ENCODE results near the gene ATF2. TPM values are rescaled to one million over a fixed set of nuclear protein-coding genes. Genes with fewer than 3 reads are reported as not detected.

ATF2 gene
- total RNA-seq, 4 donors from 2014 or later = 36.5 to 48.6 (median 43.5) TPM

GRCh38 chr2:175136334-175137215 lies 31.4 kb downstream of the ATF2 start:
- Histone ChIP-seq H3K4me1 (peaks cover 7 to 31% (median 16%) of the 10 kb centered on the region in 4 donors), H3K4me3 (no peak overlapping the region), H3K36me3 (peaks cover 4 to 16% (median 9%) of the 10 kb centered on the region in 4 donors), H3K27me3 (no peaks in the 10 kb centered on the region), H3K9me3 (no peaks in the 10 kb centered on the region), H3K27ac (replicated peaks in 1 of 4) (no peak overlapping the region)
- no peak for DNase-seq (ENCODE audit: extremely low spot score)
- TF ChIP-seq POLR2A (IDR thresholded peaks at IDR 0.05; ENCODE audit: low read depth) = no peak
- no peak for TF ChIP-seq EP300 (IDR thresholded peaks at IDR 0.05)
- no peak for TF ChIP-seq POLR2AphosphoS5 (IDR thresholded peaks at IDR 0.05)
- no peak for TF ChIP-seq CTCF (IDR thresholded peaks at IDR 0.05)
- intact Hi-C loops (cut with DNase I) = no loop called here

- no peak for DNase-seq (ENCODE audit: extremely low spot score)
- H3K36me3 ChIP-seq = peaks cover 4 to 16% (median 9%) of the 10 kb centered on the region in 4 donors
- 71% methylated on average over 2 of the region's 2 CpGs for WGBS
Measured at GRCh38 chr2:175135862-175136261, 32.1 kb downstream of the ATF2 start.

GRCh38 chr2:175135177-175135576 lies 32.8 kb downstream of the ATF2 start:
- no peak for TF ChIP-seq CTCF (IDR thresholded peaks at IDR 0.05)
- no peak for TF ChIP-seq EP300 (IDR thresholded peaks at IDR 0.05)
- TF ChIP-seq POLR2A (IDR thresholded peaks at IDR 0.05; ENCODE audit: low read depth) = no peak
- DNase-seq (ENCODE audit: extremely low spot score) = no peak

More at GRCh38 chr2:175135862-175136261, 32.1 kb downstream of the ATF2 start:
- Histone ChIP-seq H3K27me3 (no peaks in the 10 kb centered on the region), H3K4me1 (peaks cover 7 to 38% (median 22%) of the 10 kb centered on the region in 4 donors), H3K27ac (replicated peaks in 1 of 4) (no peak overlapping the region), H3K4me3 (no peak overlapping the region), H3K9me3 (no peaks in the 10 kb centered on the region)
- intact Hi-C loops (cut with DNase I) = no loop called here
- TF ChIP-seq POLR2AphosphoS5 (IDR thresholded peaks at IDR 0.05) (no peak), POLR2A (IDR thresholded peaks at IDR 0.05; ENCODE audit: low read depth) (no peak), CTCF (IDR thresholded peaks at IDR 0.05) (no peak), EP300 (IDR thresholded peaks at IDR 0.05) (no peak)

GRCh38 chr2:175131252-175131651 lies 36.8 kb downstream of the ATF2 start:
- no peak for DNase-seq (ENCODE audit: extremely low spot score)
- no peak overlapping the region for H3K4me3 ChIP-seq
- intact Hi-C loops (cut with DNase I) = no loop called here
- no peaks in the 10 kb centered on the region for H3K27me3 ChIP-seq
- no peak for TF ChIP-seq POLR2A (IDR thresholded peaks at IDR 0.05; ENCODE audit: low read depth)
- TF ChIP-seq POLR2AphosphoS5 (IDR thresholded peaks at IDR 0.05) = no peak
- TF ChIP-seq CTCF (IDR thresholded peaks at IDR 0.05) = no peak
- TF ChIP-seq EP300 (IDR thresholded peaks at IDR 0.05) = no peak
- H3K36me3 ChIP-seq = peaks cover 4 to 39% (median 12%) of the 10 kb centered on the region in 4 donors
- H3K4me1 ChIP-seq = peaks cover 7 to 20% (median 7%) of the 10 kb centered on the region in 4 donors
- no peak overlapping the region for H3K27ac ChIP-seq (replicated peaks in 1 of 4)
- 59% methylated on average over 2 of the region's 2 CpGs for WGBS
- no peaks in the 10 kb centered on the region for H3K9me3 ChIP-seq

More at GRCh38 chr2:175135177-175135576, 32.8 kb downstream of the ATF2 start:
- peaks cover 4 to 16% (median 9%) of the 10 kb centered on the region in 4 donors for H3K36me3 ChIP-seq
- H3K9me3 ChIP-seq = no peaks in the 10 kb centered on the region
- intact Hi-C loops (cut with DNase I) = no loop called here
- 93% methylated on average over 3 of the region's 3 CpGs for WGBS
- H3K27me3 ChIP-seq = no peaks in the 10 kb centered on the region
- no peak overlapping the region for H3K4me3 ChIP-seq
- H3K4me1 ChIP-seq = peaks cover 7 to 33% (median 19%) of the 10 kb centered on the region in 4 donors
- H3K27ac ChIP-seq (replicated peaks in 1 of 4) = no peak overlapping the region
